Measurements from ENCODE around the gene ABCC1.
"Not testable (repeated sequence)": the region's sequence is repeated elsewhere in the genome, so short reads cannot be mapped to it uniquely, and the experiment has no call there.

Gene ABCC1

GRCh38 chr16:15925631-15926030 lies 23.8 kb upstream of the ABCC1 start:
- no peak overlapping the region for H3K4me3 ChIP-seq (ENCODE audit: low read depth, low read length)
- DNase-seq (ENCODE audit: low read depth), result no peak
- no peak for TF ChIP-seq CTCF (IDR thresholded peaks at IDR 0.05; ENCODE audit: control insufficient read depth, extremely low read depth, insufficient read depth)

- no peak overlapping the region for H3K4me3 ChIP-seq (ENCODE audit: low read depth, low read length)
- no peak for DNase-seq (ENCODE audit: low read depth)
- no peak for TF ChIP-seq CTCF (IDR thresholded peaks at IDR 0.05; ENCODE audit: control insufficient read depth, extremely low read depth, insufficient read depth)
Observed at GRCh38 chr16:15928261-15929104, 20.9 kb upstream of the ABCC1 start.

GRCh38 chr16:15932939-15933338 lies 16.5 kb upstream of the ABCC1 start:
- no peak for TF ChIP-seq CTCF (IDR thresholded peaks at IDR 0.05; ENCODE audit: control insufficient read depth, extremely low read depth, insufficient read depth)
- H3K4me3 ChIP-seq (ENCODE audit: low read depth, low read length), result no peak overlapping the region
- no peak for DNase-seq (ENCODE audit: low read depth)

GRCh38 chr16:15933781-15934180 lies 15.6 kb upstream of the ABCC1 start:
- no peak for TF ChIP-seq CTCF (IDR thresholded peaks at IDR 0.05; ENCODE audit: control insufficient read depth, extremely low read depth, insufficient read depth)
- no peak for DNase-seq (ENCODE audit: low read depth)
- no peak overlapping the region for H3K4me3 ChIP-seq (ENCODE audit: low read depth, low read length)

- TF ChIP-seq CTCF (IDR thresholded peaks at IDR 0.05; ENCODE audit: control insufficient read depth, extremely low read depth, insufficient read depth), result no peak
- no peak overlapping the region for H3K4me3 ChIP-seq (ENCODE audit: low read depth, low read length)
- DNase-seq (ENCODE audit: low read depth), result no peak
Observed at GRCh38 chr16:15934991-15935390, 14.4 kb upstream of the ABCC1 start.

GRCh38 chr16:15936809-15937208 lies 12.6 kb upstream of the ABCC1 start:
- DNase-seq (ENCODE audit: low read depth), result not testable (repeated sequence)

GRCh38 chr16:15942931-15943690 lies 6.3 kb upstream of the ABCC1 start:
- no peak for TF ChIP-seq CTCF (IDR thresholded peaks at IDR 0.05; ENCODE audit: control insufficient read depth, extremely low read depth, insufficient read depth)
- H3K4me3 ChIP-seq (ENCODE audit: low read depth, low read length), result no peak overlapping the region
- DNase-seq (ENCODE audit: low read depth), result peak; percentile 41

More at GRCh38 chr16:15936809-15937208, 12.6 kb upstream of the ABCC1 start:
- not testable (repeated sequence) for H3K4me3 ChIP-seq (ENCODE audit: low read depth, low read length)
